GM10266 (cell line): ENCODE data around the gene SMYD3.
A peak's percentile ranks its signal among the peaks of the same experiment; 100 is the strongest.

Experiments used
- DNase-seq: peaks from one replicate; pipeline ENCODE4 v3.0.0; 2012; ENCODE audit errors: extremely low spot score
- TF ChIP-seq, protein P1 (sequence below): IDR thresholded peaks from 2 replicates; pipeline ENCODE4 v1.5.1; 2012; ENCODE audit warnings: mild to moderate bottlenecking, low read depth; ENCODE audit not compliant: control insufficient read depth, insufficient read depth; ENCODE audit errors: missing control alignments

The SMYD3 gene

DNA sequence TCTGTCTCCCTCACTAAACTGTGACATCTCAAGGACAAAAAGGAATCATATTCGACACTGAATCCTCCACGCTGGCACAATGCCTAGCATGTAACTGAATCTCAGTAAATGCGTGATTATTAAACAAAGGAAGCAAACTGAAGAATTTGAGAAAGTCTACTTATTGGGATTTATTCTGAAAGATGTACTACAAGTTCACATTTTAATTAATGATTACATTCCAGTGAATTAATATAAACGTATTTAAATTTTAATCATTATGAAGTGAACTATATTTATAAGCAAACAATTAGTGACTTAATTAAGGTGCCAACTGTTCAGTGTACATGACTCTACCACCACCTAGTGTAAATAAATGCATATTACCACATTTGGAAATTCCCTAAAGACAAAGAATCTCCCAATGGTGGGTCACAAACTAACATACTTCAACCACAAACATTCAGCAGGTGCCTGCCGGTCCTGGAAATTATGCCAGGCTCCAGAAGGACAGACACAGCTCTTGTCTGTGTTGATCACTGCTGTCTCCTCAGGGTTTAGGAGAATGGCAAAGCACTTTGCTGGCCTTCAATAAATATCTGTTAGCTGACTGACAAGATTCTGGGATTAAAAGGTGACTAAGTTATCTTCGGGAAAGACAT lies 56.3 kb downstream of the SMYD3 start:
- peak; percentile 48 for DNase-seq
- TF ChIP-seq, protein P1, sequence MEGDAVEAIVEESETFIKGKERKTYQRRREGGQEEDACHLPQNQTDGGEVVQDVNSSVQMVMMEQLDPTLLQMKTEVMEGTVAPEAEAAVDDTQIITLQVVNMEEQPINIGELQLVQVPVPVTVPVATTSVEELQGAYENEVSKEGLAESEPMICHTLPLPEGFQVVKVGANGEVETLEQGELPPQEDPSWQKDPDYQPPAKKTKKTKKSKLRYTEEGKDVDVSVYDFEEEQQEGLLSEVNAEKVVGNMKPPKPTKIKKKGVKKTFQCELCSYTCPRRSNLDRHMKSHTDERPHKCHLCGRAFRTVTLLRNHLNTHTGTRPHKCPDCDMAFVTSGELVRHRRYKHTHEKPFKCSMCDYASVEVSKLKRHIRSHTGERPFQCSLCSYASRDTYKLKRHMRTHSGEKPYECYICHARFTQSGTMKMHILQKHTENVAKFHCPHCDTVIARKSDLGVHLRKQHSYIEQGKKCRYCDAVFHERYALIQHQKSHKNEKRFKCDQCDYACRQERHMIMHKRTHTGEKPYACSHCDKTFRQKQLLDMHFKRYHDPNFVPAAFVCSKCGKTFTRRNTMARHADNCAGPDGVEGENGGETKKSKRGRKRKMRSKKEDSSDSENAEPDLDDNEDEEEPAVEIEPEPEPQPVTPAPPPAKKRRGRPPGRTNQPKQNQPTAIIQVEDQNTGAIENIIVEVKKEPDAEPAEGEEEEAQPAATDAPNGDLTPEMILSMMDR = peak; percentile 51

DNA sequence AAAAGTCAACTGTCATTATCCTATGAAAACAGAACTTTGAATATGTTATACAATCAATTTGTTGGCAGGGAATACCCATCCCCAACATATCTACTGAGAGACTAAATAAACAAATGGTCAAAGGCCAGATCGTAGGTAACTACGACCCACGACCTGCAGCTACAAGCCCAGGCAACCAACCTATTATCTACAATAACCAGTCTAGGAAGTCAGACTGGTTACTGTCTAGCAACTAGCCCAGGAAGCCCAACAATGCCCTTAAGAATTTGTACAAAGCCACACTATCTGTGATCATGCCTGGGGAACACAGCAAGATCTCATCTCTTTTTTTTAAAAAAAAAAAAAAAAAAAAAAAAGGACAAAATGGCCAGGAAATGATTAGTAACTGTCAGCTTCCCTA lies 58.7 kb downstream of the SMYD3 start:
- DNase-seq = no peak
- TF ChIP-seq, protein P1 = no peak

DNA sequence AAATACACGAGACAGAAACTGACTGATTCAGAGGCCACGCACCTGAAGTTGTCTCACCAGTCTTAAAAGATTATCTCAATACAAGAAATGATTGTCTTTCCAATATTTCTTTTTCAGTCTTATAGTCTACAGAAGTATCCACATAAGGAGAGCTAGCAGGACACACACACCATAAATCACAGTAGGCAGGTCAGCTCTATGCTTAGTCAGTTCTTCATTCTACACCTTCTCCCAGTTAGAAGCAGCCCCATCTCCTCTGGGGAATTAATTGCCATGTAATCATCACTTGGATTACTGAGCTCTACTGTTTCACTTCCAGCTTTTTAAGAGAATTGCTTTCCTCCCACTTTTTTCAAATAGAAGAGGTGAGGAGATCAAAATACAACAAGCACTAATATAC lies 59.6 kb downstream of the SMYD3 start:
- DNase-seq = no peak
- TF ChIP-seq, protein P1 = no peak

DNA sequence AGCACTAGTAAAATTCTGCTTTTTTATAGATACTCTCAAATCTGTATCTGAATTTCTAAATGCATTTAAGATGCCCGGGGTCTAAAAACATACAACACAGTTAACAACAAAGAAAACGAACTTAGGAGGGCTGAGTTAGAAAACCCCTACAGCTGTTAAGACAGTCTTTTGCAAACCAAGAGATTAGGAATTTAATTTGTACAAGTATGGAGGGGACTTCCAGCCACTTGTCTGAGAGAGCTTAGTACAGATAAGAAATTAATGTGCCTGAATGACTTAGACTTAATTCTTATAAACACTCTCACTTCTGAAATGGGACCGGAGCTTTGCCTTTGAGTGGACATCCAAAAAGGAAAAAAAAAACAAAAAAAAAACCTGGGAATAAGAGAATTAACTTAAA lies 61.6 kb downstream of the SMYD3 start:
- TF ChIP-seq, protein P1 = no peak
- no peak for DNase-seq

- DNase-seq = no peak
Observed at GRCh38 chr1:246444617-246445016, 62.5 kb downstream of the SMYD3 start.

DNA sequence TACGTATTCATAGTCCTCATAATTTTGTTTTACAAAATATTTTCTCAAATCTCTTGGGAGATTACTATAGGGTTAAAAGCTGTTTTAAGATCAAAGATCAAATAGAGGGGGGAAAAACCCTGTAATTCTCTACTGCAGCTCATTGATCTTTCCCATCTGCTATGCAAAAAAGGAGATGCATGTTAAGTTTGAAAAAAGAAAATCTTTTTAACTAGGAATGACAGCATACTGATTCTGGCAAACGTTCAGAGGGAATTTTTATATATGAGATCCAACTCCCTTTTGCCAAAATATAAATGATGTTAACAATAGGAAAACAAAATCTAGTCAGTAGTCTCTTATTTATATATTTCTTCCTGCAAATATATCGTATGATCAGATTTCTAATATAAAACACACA lies 69.1 kb downstream of the SMYD3 start:
- TF ChIP-seq, protein P1 = no peak
- no peak for DNase-seq

More at GRCh38 chr1:246444617-246445016, 62.5 kb downstream of the SMYD3 start:
- TF ChIP-seq, protein P1 = no peak

- TF ChIP-seq, protein P1 = no peak
- no peak for DNase-seq
Observed at GRCh38 chr1:246435421-246436041, 71.5 kb downstream of the SMYD3 start.
